Progenitor cell of endocrine pancreas (in vitro differentiated cells): Measurements from ENCODE around the gene NFAT5. TPM values are rescaled to one million over a fixed set of nuclear protein-coding genes. Genes with fewer than 3 reads are reported as not detected.

Experiments
- DNase-seq: peaks from one replicate; pipeline ENCODE4 v3.0.0; 2021; ENCODE audit warnings: low spot score; ENCODE audit not compliant: unreplicated experiment
- H3K27ac Mint-ChIP-seq: 2 replicates; pipeline ENCODE4 v1.8.0; 2021; ENCODE audit warnings: mild to moderate bottlenecking, moderate library complexity, mixed read lengths
- H3K27me3 Mint-ChIP-seq: 2 replicates; pipeline ENCODE4 v1.8.0; 2021; ENCODE audit warnings: mixed read lengths
- H3K36me3 Mint-ChIP-seq: 2 replicates; pipeline ENCODE4 v1.8.0; 2022; ENCODE audit warnings: mixed read lengths; ENCODE audit not compliant: insufficient read depth
- H3K4me1 Mint-ChIP-seq: 2 replicates; pipeline ENCODE4 v1.8.0; 2021; ENCODE audit warnings: low read depth, mixed read lengths
- H3K4me3 Mint-ChIP-seq: 2 replicates; pipeline ENCODE4 v1.8.0; 2021; ENCODE audit warnings: low read depth, mild to moderate bottlenecking, moderate library complexity, mixed read lengths
- H3K9me3 Mint-ChIP-seq: 2 replicates; pipeline ENCODE4 v1.8.0; 2021; ENCODE audit warnings: low read depth, mixed read lengths
- total RNA-seq: library from RNA; stranded (reverse); gene quantifications from 2 replicates; pipeline ENCODE4 v1.2.1, GENCODE V29; 2021
- TF ChIP-seq, protein P1 (sequence below): fragments of 200-600 bp; sonication (generic); IDR thresholded peaks from one replicate; pipeline ENCODE4 v1.5.0; 2021; ENCODE audit warnings: antibody characterized with exemption, mild to moderate bottlenecking; ENCODE audit not compliant: unreplicated experiment

Gene NFAT5
- total RNA-seq, 1 donor from 2014 or later = 41.2 TPM

DNA sequence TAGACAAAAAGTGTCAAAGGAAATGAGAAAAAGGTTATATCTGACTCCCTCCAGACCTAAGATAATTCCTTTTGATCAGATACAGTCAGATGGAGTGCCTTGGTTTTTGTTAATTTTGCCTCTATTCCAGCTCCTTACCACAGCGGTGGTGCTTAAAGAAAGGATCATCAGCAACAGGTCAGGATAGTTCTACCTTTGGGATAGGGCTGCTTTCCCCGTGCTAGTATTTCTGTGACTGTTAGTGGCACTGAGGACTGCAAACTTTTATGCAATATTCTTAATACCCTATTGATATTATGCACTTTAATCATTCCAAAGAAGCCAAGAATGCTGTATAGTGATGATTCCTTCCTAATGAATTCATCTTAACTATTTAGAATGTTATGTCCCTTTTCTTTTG, 136.1 kb downstream of the NFAT5 start:
- Mint-ChIP-seq H3K9me3 (no peaks in the 10 kb centered on the region), H3K4me3 (no peak overlapping the region), H3K27ac (peak overlapping the region; percentile 87), H3K36me3 (peaks cover 3% of the 10 kb centered on the region), H3K27me3 (no peaks in the 10 kb centered on the region), H3K4me1 (peaks cover 14% of the 10 kb centered on the region)
- no peak for DNase-seq
- TF ChIP-seq, protein P1, sequence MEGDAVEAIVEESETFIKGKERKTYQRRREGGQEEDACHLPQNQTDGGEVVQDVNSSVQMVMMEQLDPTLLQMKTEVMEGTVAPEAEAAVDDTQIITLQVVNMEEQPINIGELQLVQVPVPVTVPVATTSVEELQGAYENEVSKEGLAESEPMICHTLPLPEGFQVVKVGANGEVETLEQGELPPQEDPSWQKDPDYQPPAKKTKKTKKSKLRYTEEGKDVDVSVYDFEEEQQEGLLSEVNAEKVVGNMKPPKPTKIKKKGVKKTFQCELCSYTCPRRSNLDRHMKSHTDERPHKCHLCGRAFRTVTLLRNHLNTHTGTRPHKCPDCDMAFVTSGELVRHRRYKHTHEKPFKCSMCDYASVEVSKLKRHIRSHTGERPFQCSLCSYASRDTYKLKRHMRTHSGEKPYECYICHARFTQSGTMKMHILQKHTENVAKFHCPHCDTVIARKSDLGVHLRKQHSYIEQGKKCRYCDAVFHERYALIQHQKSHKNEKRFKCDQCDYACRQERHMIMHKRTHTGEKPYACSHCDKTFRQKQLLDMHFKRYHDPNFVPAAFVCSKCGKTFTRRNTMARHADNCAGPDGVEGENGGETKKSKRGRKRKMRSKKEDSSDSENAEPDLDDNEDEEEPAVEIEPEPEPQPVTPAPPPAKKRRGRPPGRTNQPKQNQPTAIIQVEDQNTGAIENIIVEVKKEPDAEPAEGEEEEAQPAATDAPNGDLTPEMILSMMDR = no peak

- Mint-ChIP-seq H3K4me3 (no peak overlapping the region), H3K9me3 (no peaks in the 10 kb centered on the region), H3K4me1 (peaks cover 15% of the 10 kb centered on the region), H3K27me3 (no peaks in the 10 kb centered on the region), H3K36me3 (no peaks in the 10 kb centered on the region), H3K27ac (no peak overlapping the region)
- TF ChIP-seq, protein P1 = no peak
- no peak for DNase-seq
Measured at GRCh38 chr16:69703638-69704037, 137.9 kb downstream of the NFAT5 start.

GRCh38 chr16:69706256-69706974, 140.6 kb downstream of the NFAT5 start:
- Mint-ChIP-seq H3K9me3 (no peaks in the 10 kb centered on the region), H3K27me3 (no peaks in the 10 kb centered on the region), H3K4me3 (no peak overlapping the region), H3K4me1 (peaks cover 8% of the 10 kb centered on the region), H3K36me3 (peaks cover 7% of the 10 kb centered on the region), H3K27ac (peak overlapping the region; percentile 52)
- no peak for DNase-seq
- TF ChIP-seq, protein P1 = no peak

GRCh38 chr16:69706975-69707340, 141.2 kb downstream of the NFAT5 start:
- Mint-ChIP-seq H3K36me3 (peaks cover 7% of the 10 kb centered on the region), H3K9me3 (no peaks in the 10 kb centered on the region), H3K4me1 (peaks cover 6% of the 10 kb centered on the region), H3K27ac (peak overlapping the region; percentile 52), H3K27me3 (no peaks in the 10 kb centered on the region), H3K4me3 (no peak overlapping the region)
- TF ChIP-seq, protein P1 = no peak
- DNase-seq = no peak

- peaks cover 7% of the 10 kb centered on the region for H3K36me3 Mint-ChIP-seq
- H3K9me3 Mint-ChIP-seq = no peaks in the 10 kb centered on the region
- H3K4me3 Mint-ChIP-seq = no peak overlapping the region
- no peaks in the 10 kb centered on the region for H3K27me3 Mint-ChIP-seq
- peaks cover 6% of the 10 kb centered on the region for H3K4me1 Mint-ChIP-seq
- peak overlapping the region; percentile 20 for H3K27ac Mint-ChIP-seq
- TF ChIP-seq, protein P1 = no peak
- DNase-seq = no peak
Measured at GRCh38 chr16:69707920-69708683, 142.3 kb downstream of the NFAT5 start.
